Measurements from ENCODE around the gene MEF2C. TPM values are rescaled to one million over a fixed set of nuclear protein-coding genes. Genes with fewer than 3 reads are reported as not detected.
"Not testable (repeated sequence)": the region's sequence is repeated elsewhere in the genome, so short reads cannot be mapped to it uniquely, and the experiment has no call there.

Gene MEF2C
- 464 TPM for total RNA-seq

GRCh38 chr5:88883059-88883835 is at the start of gene MEF2C:
Gene MEF2C, minus strand, starts transcription at chr5:88883184. Its CDS starts 59,396 bp downstream, at chr5:88823788.
- Histone ChIP-seq H3K9ac (ENCODE audit: low read depth in 1 of 3, low read length in 3 of 3) (peak within 1 kb of the TSS; percentile 79 to 85 (median 81)), H3K4me1 (ENCODE audit: control insufficient read depth in 3 of 3, insufficient read depth in 3 of 3, low read length in 3 of 3) (peaks cover 18 to 44% (median 36%) of the 10 kb centered on the region in 3 donors), H3K9me3 (ENCODE audit: control insufficient read depth in 3 of 3, low read length in 3 of 3) (no peaks in the 10 kb centered on the region), H3K4me3 (ENCODE audit: low read length in 3 of 3) (peak within 1 kb of the TSS; percentile 74 to 93 (median 77)), H3K36me3 (ENCODE audit: control insufficient read depth in 3 of 3, insufficient read depth in 3 of 3, low read length in 3 of 3) (peaks cover 0 to 8% (median 5%) of the 10 kb centered on the region in 3 donors), H3K27me3 (ENCODE audit: control insufficient read depth in 3 of 3, insufficient read depth in 3 of 3, low read length in 3 of 3) (no peaks in the 10 kb centered on the region), H3K27ac (ENCODE audit: low read depth, low read length) (peak within 1 kb of the TSS; percentile 81)

- no peak overlapping the region for H3K4me3 ChIP-seq (ENCODE audit: low read length in 3 of 3)
- H3K9me3 ChIP-seq (ENCODE audit: control insufficient read depth in 3 of 3, low read length in 3 of 3): no peaks in the 10 kb centered on the region
- no peak overlapping the region for H3K27ac ChIP-seq (ENCODE audit: low read depth, low read length)
- no peak overlapping the region for H3K9ac ChIP-seq (ENCODE audit: low read depth in 1 of 3, low read length in 3 of 3)
- H3K27me3 ChIP-seq (ENCODE audit: control insufficient read depth in 3 of 3, insufficient read depth in 3 of 3, low read length in 3 of 3): no peaks in the 10 kb centered on the region
- H3K36me3 ChIP-seq (ENCODE audit: control insufficient read depth in 3 of 3, insufficient read depth in 3 of 3, low read length in 3 of 3): no peaks in the 10 kb centered on the region
- peaks cover 0 to 9% (median 3%) of the 10 kb centered on the region in 3 donors for H3K4me1 ChIP-seq (ENCODE audit: control insufficient read depth in 3 of 3, insufficient read depth in 3 of 3, low read length in 3 of 3)
Observed at GRCh38 chr5:88932541-88932940, 49.6 kb upstream of the MEF2C start.

GRCh38 chr5:88930335-88930734 is 47.4 kb upstream of the MEF2C start:
- no peak overlapping the region for H3K4me3 ChIP-seq (ENCODE audit: low read length in 3 of 3)
- no peak overlapping the region for H3K9ac ChIP-seq (ENCODE audit: low read depth in 1 of 3, low read length in 3 of 3)
- no peaks in the 10 kb centered on the region for H3K27me3 ChIP-seq (ENCODE audit: control insufficient read depth in 3 of 3, insufficient read depth in 3 of 3, low read length in 3 of 3)
- no peaks in the 10 kb centered on the region for H3K9me3 ChIP-seq (ENCODE audit: control insufficient read depth in 3 of 3, low read length in 3 of 3)
- peaks cover 0 to 9% (median 0%) of the 10 kb centered on the region in 3 donors for H3K4me1 ChIP-seq (ENCODE audit: control insufficient read depth in 3 of 3, insufficient read depth in 3 of 3, low read length in 3 of 3)
- H3K36me3 ChIP-seq (ENCODE audit: control insufficient read depth in 3 of 3, insufficient read depth in 3 of 3, low read length in 3 of 3): no peaks in the 10 kb centered on the region
- H3K27ac ChIP-seq (ENCODE audit: low read depth, low read length): no peak overlapping the region

GRCh38 chr5:88929385-88929784 is 46.4 kb upstream of the MEF2C start:
- peak overlapping the region; percentile 56 for H3K27ac ChIP-seq (ENCODE audit: low read depth, low read length)

GRCh38 chr5:88926774-88927173 is 43.8 kb upstream of the MEF2C start:
- H3K9me3 ChIP-seq (ENCODE audit: control insufficient read depth in 3 of 3, low read length in 3 of 3): no peaks in the 10 kb centered on the region
- no peak overlapping the region for H3K27ac ChIP-seq (ENCODE audit: low read depth, low read length)
- no peak overlapping the region for H3K9ac ChIP-seq (ENCODE audit: low read depth in 1 of 3, low read length in 3 of 3)
- no peaks in the 10 kb centered on the region for H3K36me3 ChIP-seq (ENCODE audit: control insufficient read depth in 3 of 3, insufficient read depth in 3 of 3, low read length in 3 of 3)
- peaks cover 0 to 9% (median 2%) of the 10 kb centered on the region in 3 donors for H3K4me1 ChIP-seq (ENCODE audit: control insufficient read depth in 3 of 3, insufficient read depth in 3 of 3, low read length in 3 of 3)
- H3K27me3 ChIP-seq (ENCODE audit: control insufficient read depth in 3 of 3, insufficient read depth in 3 of 3, low read length in 3 of 3): no peaks in the 10 kb centered on the region
- H3K4me3 ChIP-seq (ENCODE audit: low read length in 3 of 3): no peak overlapping the region

More at GRCh38 chr5:88929385-88929784, 46.4 kb upstream of the MEF2C start:
- peaks cover 0 to 9% (median 0%) of the 10 kb centered on the region in 3 donors for H3K4me1 ChIP-seq (ENCODE audit: control insufficient read depth in 3 of 3, insufficient read depth in 3 of 3, low read length in 3 of 3)
- peak overlapping the region in 2 of 3 donors; percentile 11 to 25 for H3K9ac ChIP-seq (ENCODE audit: low read depth in 1 of 3, low read length in 3 of 3)
- H3K27me3 ChIP-seq (ENCODE audit: control insufficient read depth in 3 of 3, insufficient read depth in 3 of 3, low read length in 3 of 3): no peaks in the 10 kb centered on the region
- no peaks in the 10 kb centered on the region for H3K36me3 ChIP-seq (ENCODE audit: control insufficient read depth in 3 of 3, insufficient read depth in 3 of 3, low read length in 3 of 3)
- H3K4me3 ChIP-seq (ENCODE audit: low read length in 3 of 3): no peak overlapping the region
- H3K9me3 ChIP-seq (ENCODE audit: control insufficient read depth in 3 of 3, low read length in 3 of 3): no peaks in the 10 kb centered on the region

- H3K4me1 ChIP-seq (ENCODE audit: control insufficient read depth in 3 of 3, insufficient read depth in 3 of 3, low read length in 3 of 3): peaks cover 0 to 9% (median 2%) of the 10 kb centered on the region in 3 donors
- H3K9ac ChIP-seq (ENCODE audit: low read depth in 1 of 3, low read length in 3 of 3): no peak overlapping the region
- no peaks in the 10 kb centered on the region for H3K27me3 ChIP-seq (ENCODE audit: control insufficient read depth in 3 of 3, insufficient read depth in 3 of 3, low read length in 3 of 3)
- no peaks in the 10 kb centered on the region for H3K36me3 ChIP-seq (ENCODE audit: control insufficient read depth in 3 of 3, insufficient read depth in 3 of 3, low read length in 3 of 3)
- no peak overlapping the region for H3K4me3 ChIP-seq (ENCODE audit: low read length in 3 of 3)
- no peak overlapping the region for H3K27ac ChIP-seq (ENCODE audit: low read depth, low read length)
- H3K9me3 ChIP-seq (ENCODE audit: control insufficient read depth in 3 of 3, low read length in 3 of 3): no peaks in the 10 kb centered on the region
Observed at GRCh38 chr5:88925692-88926490, 42.9 kb upstream of the MEF2C start.

- Histone ChIP-seq H3K4me3 (ENCODE audit: low read length in 3 of 3) (peak overlapping the region in 1 of 3 donors; percentile 48), H3K4me1 (ENCODE audit: control insufficient read depth in 3 of 3, insufficient read depth in 3 of 3, low read length in 3 of 3) (peaks cover 0 to 5% (median 2%) of the 10 kb centered on the region in 3 donors), H3K36me3 (ENCODE audit: control insufficient read depth in 3 of 3, insufficient read depth in 3 of 3, low read length in 3 of 3) (no peaks in the 10 kb centered on the region), H3K9me3 (ENCODE audit: control insufficient read depth in 3 of 3, low read length in 3 of 3) (no peaks in the 10 kb centered on the region), H3K27me3 (ENCODE audit: control insufficient read depth in 3 of 3, insufficient read depth in 3 of 3, low read length in 3 of 3) (no peaks in the 10 kb centered on the region), H3K9ac (ENCODE audit: low read depth in 1 of 3, low read length in 3 of 3) (no peak overlapping the region), H3K27ac (ENCODE audit: low read depth, low read length) (no peak overlapping the region)
Observed at GRCh38 chr5:88924330-88924657, 41.3 kb upstream of the MEF2C start.

- Histone ChIP-seq H3K27ac (ENCODE audit: low read depth, low read length) (no peak overlapping the region), H3K36me3 (ENCODE audit: control insufficient read depth in 3 of 3, insufficient read depth in 3 of 3, low read length in 3 of 3) (no peaks in the 10 kb centered on the region), H3K9me3 (ENCODE audit: control insufficient read depth in 3 of 3, low read length in 3 of 3) (no peaks in the 10 kb centered on the region), H3K9ac (ENCODE audit: low read depth in 1 of 3, low read length in 3 of 3) (no peak overlapping the region), H3K27me3 (ENCODE audit: control insufficient read depth in 3 of 3, insufficient read depth in 3 of 3, low read length in 3 of 3) (no peaks in the 10 kb centered on the region), H3K4me1 (ENCODE audit: control insufficient read depth in 3 of 3, insufficient read depth in 3 of 3, low read length in 3 of 3) (peaks cover 0 to 4% (median 2%) of the 10 kb centered on the region in 3 donors), H3K4me3 (ENCODE audit: low read length in 3 of 3) (peak overlapping the region in 1 of 3 donors; percentile 48)
Observed at GRCh38 chr5:88923623-88924329, 40.8 kb upstream of the MEF2C start.

GRCh38 chr5:88912743-88913142 is 29.8 kb upstream of the MEF2C start:
- H3K4me1 ChIP-seq (ENCODE audit: control insufficient read depth in 3 of 3, insufficient read depth in 3 of 3, low read length in 3 of 3); H3K27me3 ChIP-seq (ENCODE audit: control insufficient read depth in 3 of 3, insufficient read depth in 3 of 3, low read length in 3 of 3); H3K36me3 ChIP-seq (ENCODE audit: control insufficient read depth in 3 of 3, insufficient read depth in 3 of 3, low read length in 3 of 3); H3K4me3 ChIP-seq (ENCODE audit: low read length in 3 of 3); H3K9ac ChIP-seq (ENCODE audit: low read depth in 1 of 3, low read length in 3 of 3); H3K27ac ChIP-seq (ENCODE audit: low read depth, low read length); H3K9me3 ChIP-seq (ENCODE audit: control insufficient read depth in 3 of 3, low read length in 3 of 3): not testable (repeated sequence)
